ENCODE measurements around the gene MEI4. TPM values are rescaled to one million over a fixed set of nuclear protein-coding genes. Genes with fewer than 3 reads are reported as not detected.

MEI4 gene
- total and polyA plus RNA-seq, 10 of the 15 experiments (the other 5 are each of a cell fraction or from before 2014, with no cell fraction given), result 0.03 to 0.04 (median 0.03) TPM; not detected in 7

GRCh38 chr6:77638129-77638830, 14.6 kb upstream of the MEI4 start:
- Histone ChIP-seq H3K9me3 (replicated peaks; ENCODE audit: control insufficient read depth, insufficient read depth, low read length) (no peaks in the 10 kb centered on the region), H3K36me3 (ENCODE audit: control insufficient read depth in 2 of 2, insufficient read depth in 2 of 2, low read length in 1 of 2) (no peaks in the 10 kb centered on the region), H3K4me1 (ENCODE audit: control insufficient read depth, insufficient read depth, low read length) (no peaks in the 10 kb centered on the region), H3K79me2 (ENCODE audit: control insufficient read depth, insufficient read depth, low read length) (no peaks in the 10 kb centered on the region), H4K20me1 (ENCODE audit: control insufficient read depth, insufficient read depth) (no peaks in the 10 kb centered on the region), H3K4me2 (ENCODE audit: control insufficient read depth, insufficient read depth) (no peak overlapping the region), H3K27ac (ENCODE audit: control insufficient read depth, insufficient read depth) (no peak overlapping the region), H3K9ac (ENCODE audit: control insufficient read depth, insufficient read depth, low read length) (no peak overlapping the region), H2AFZ (ENCODE audit: control insufficient read depth, low read depth, low read length) (no peak overlapping the region), H3K27me3 (replicated peaks in 1 of 2; ENCODE audit: control insufficient read depth in 2 of 2, insufficient read depth in 2 of 2, low read length in 1 of 2) (no peaks in the 10 kb centered on the region), H3K4me3 (no peak overlapping the region)
- no TSS peak for BruUV-seq (replicated peaks)
- ChIA-PET SMC1A (ENCODE audit: uncharacterized antibody, unreplicated experiment) (interaction anchor here (1.3 kb wide), 1 partner anchor 21 kb away, joined by 5 read pairs; no protein-coding TSS in a partner anchor), RAD21 (ENCODE audit: unreplicated experiment) (interaction anchor here (0.7 kb wide), 1 partner anchor 13 kb away, joined by 3 read pairs; no protein-coding TSS in a partner anchor), POLR2A (interaction anchor here (0.6 kb wide), 1 partner anchor 49 kb away, joined by 3 read pairs; no protein-coding TSS in a partner anchor), CTCF (interaction anchor here (0.7 kb wide), 2 partner anchors 45 to 52 kb away, joined by 3 read pairs; no protein-coding TSS in a partner anchor)
- in situ Hi-C loops (cut with MboI), result no loop called here
- DNase-seq (ENCODE audit: low read depth, low spot score) (no peak), FAIRE-seq (no peak), ATAC-seq (no peak)
- intact Hi-C loops (cut with micrococcal nuclease; ENCODE audit: unreplicated experiment), result no loop called here
- no peak for TF ChIP-seq PML (IDR thresholded peaks at IDR 0.05; ENCODE audit: low read length)
- no peak for TF ChIP-seq ZSCAN29 (IDR thresholded peaks at IDR 0.05)
- no peak for TF ChIP-seq SMARCA5 (IDR thresholded peaks at IDR 0.05)
- no peak for TF ChIP-seq STAT1 (conservative IDR thresholded peaks at IDR 0.05)
- TF ChIP-seq NFXL1 (IDR thresholded peaks at IDR 0.05; ENCODE audit: borderline replicate concordance), result no peak
- no peak for TF ChIP-seq ZNF207 (IDR thresholded peaks at IDR 0.05; ENCODE audit: borderline replicate concordance)
- TF ChIP-seq ZBED1 (IDR thresholded peaks at IDR 0.05; ENCODE audit: borderline replicate concordance), result no peak
- TF ChIP-seq ZBTB4 (CRISPR knock-in tag; IDR thresholded peaks at IDR 0.05), result no peak
- no peak for TF ChIP-seq SRF (IDR thresholded peaks at IDR 0.05; ENCODE audit: low read depth in 2 of 2, low read length in 2 of 2)
- no peak for TF ChIP-seq ELK1 (IDR thresholded peaks at IDR 0.05; ENCODE audit: low read depth, low read length)
- no peak for TF ChIP-seq MLLT1 (IDR thresholded peaks at IDR 0.05)
- TF ChIP-seq CBX3 (IDR thresholded peaks at IDR 0.05; ENCODE audit: borderline replicate concordance, low read depth), result no peak
- TF ChIP-seq MEF2B (IDR thresholded peaks at IDR 0.05; ENCODE audit: partially characterized antibody, poor library complexity, severe bottlenecking), result no peak
- no peak for TF ChIP-seq ZNF687 (IDR thresholded peaks at IDR 0.05)
- WGBS (ENCODE audit: insufficient coverage, insufficient replicate concordance, low lambda C conversion rate, missing lambda C conversion rate), result 55% methylated on average over 16 of the region's 16 CpGs

All from GM12878 (cell line).